GM18511 (cell line): ENCODE measurements around the gene GGCT.
A peak's percentile ranks its signal among the peaks of the same experiment; 100 is the strongest.

Source experiments
- ATAC-seq: cut with Tn5 transposase; IDR thresholded peaks from one replicate; pipeline ENCODE4 v1.9.1; 2021; ENCODE audit warnings: mild to moderate bottlenecking, moderate library complexity; ENCODE audit not compliant: unreplicated experiment

GGCT gene

DNA sequence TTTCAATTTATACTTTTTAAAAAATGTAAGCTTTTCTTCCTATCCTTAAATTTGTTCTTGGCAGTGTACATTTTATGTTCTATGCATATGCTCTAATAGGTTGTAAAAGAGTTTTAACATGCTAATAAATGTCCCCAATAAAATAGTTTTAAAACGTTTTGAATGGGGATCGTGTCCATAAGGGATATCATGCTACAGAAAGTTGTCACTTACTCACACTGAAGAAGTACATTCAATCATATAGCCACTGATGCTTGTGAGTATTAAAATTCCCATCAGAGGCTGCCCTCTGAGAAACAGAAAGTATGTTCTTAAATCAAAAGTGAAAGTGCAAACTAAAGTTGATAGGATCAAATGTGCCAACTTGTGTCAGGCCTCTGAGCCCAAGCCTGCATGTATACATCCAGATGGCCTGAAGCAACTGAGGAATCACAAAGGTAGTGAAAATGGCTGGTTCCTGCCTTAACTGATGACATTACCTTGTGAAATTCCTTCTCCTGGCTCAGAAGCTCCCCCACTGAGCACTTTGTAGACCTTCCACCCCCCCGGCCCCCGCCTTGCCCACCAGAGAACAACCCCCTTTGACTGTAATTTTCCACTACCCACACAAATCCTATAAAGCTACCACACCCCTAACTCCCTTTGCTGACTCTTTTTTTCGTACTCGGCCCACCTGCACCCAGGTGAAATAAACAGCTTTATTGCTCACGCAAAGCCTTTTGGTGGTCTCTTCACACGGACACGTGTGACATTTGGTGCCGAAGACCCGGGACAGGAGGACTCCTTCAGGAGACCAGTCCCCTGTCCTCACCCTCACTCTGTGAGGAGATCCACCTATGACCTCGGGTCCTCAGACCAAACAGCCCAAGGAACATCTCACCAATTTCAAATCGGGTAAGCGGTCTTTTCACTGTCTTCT lies 25.2 kb downstream of the GGCT start:
- ATAC-seq: no peak

DNA sequence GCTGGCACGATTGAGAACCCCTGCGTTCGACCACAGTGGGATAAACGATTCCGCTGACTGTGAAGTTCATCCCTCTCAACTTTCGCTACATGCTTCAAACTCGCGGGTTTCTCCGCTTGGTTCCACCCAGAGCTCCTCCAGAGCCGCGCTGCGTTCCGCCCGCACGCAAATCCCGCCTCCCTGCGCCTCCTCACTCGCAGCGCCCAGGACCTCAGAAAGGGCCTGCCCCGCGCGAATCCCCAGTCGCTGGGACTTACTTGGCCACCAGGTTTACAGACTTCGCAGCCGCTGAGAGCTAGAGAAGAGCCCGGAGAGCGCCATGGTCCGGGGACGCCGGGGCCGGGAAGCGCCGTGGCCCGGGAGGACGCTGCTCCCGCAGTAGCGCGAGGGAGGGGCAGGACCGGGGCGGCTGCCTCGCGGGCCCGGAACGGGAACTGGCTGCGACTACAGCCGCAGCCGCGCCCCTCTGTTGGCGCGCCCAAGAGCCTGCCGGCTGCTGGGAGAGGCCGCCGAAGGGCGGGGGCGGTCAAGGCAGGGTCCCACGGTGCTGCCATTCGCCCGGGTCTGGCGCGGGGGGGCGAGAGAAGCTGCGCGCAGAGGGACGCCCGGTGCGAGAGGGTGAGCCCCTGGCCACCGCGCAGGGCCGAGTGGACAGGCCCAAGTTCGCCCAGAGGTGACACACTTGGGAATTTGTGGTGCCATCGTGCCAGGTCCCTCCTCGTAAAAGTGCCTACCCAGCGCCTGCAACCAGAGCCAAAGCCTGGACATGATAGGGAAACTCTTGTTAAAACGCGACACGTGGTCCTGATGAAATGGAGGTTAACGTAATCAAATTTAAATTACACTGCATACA lies 26.1 kb downstream of the GGCT start, which contains the start of gene NOD1:
NOD1 (minus strand) TSS at position 436 of the 853 bp plus-strand sequence. CDS start 21,863 bp downstream, outside the sequence.
- peak; percentile 90 for ATAC-seq

DNA sequence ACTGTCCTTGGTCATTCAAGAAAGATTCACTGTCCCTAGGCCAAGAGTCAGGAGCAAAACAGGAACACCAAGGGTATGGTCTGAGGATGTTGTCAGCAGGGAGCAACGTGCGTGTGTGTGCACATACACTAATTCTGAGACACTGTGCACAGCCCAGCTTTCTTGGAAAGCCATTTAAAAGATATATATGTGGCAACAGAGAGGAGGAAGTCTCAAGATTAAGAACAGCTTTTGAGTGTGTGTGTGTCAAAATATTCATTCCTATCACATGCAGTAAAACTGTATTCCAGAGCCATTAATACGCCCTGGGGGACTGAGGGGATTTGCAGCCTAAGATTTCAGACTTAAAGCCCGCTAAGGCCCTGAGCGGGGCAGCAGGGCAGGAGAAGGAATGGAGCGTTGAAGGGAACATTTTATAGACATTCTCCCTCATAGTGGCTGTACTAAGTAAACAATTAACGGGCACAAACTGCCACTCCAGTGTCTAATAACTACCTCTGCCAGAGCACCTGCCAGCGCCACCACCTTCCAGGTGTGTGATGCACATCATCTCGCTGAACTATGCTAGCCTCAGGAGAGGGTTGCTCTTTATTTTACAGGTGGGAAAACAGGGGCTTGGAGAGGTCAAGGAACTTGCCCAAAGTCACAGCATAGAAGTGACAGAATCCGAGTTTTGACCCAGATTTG lies 28.0 kb downstream of the GGCT start:
- ATAC-seq: no peak

- no peak for ATAC-seq
These were observed 29.0 kb downstream of the GGCT start for GRCh38 chr7:30475580-30475979.

DNA sequence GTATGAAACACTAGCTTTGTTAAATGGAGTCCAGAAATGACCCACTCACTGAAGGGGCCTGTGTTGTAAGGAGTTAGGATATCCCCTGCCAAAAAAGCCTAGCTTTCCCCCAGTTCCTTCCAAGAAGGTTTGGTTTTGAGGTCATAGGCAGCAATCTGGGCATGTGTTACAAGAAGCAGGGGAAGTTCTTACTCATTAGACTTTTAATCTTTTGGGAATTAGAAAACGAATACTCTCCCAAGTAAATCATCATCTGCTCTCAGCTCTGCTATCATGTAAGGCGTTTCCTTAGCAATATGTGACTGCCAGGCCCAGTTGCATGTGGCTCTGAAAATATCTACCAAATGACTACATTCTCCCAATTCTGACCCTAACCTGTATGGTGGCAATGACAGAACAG lies 29.7 kb downstream of the GGCT start:
- ATAC-seq: no peak

GRCh38 chr7:30474485-30474884 lies 30.1 kb downstream of the GGCT start:
- ATAC-seq: no peak

- no peak for ATAC-seq
These were observed 30.7 kb downstream of the GGCT start for GRCh38 chr7:30473903-30474302.

DNA sequence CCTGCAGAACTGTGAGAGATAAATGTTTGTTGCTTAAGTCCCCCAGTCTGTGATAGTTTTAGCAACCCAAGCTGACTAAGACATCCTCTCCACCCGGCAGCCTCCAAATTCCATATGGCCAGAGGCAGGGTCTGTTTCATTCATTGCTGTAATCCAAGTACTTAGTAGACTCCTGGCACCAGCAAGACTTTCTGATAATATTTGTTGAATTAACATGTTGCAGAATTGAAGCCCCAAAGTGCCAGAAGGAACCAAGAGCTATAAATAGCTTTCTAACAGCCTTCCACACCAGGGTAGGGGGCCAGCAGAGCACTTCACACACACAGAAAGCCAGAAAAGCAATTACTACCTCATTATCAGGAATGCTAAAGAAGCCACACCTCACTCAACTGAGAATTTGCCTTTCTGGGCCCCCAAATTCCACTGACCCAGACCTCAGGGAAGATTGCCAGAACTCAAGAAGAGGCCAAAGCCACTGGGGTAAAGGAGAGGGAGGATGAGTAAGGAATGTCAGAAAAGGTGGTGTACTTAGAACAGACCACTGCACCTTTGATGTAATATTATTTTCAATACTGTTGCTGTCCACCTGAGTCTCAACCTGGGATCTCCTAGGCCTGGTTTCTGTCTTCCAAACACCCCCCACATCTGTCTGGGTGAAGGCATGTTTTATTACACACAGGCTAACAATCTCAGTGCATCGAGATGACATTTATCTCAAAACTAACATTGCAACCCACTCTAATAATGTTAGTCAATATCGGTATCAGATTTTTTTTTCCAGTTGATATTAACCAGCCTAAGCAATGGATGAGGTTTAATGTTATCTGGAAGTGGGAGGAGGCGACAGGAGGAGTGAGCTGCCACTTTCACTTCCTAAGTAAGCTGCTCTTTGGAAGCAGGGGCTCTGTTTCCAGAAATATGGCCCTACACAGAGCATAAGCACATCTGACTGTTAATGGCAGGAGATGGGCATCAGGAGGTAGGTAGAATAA lies 31.5 kb downstream of the GGCT start:
- no peak for ATAC-seq

DNA sequence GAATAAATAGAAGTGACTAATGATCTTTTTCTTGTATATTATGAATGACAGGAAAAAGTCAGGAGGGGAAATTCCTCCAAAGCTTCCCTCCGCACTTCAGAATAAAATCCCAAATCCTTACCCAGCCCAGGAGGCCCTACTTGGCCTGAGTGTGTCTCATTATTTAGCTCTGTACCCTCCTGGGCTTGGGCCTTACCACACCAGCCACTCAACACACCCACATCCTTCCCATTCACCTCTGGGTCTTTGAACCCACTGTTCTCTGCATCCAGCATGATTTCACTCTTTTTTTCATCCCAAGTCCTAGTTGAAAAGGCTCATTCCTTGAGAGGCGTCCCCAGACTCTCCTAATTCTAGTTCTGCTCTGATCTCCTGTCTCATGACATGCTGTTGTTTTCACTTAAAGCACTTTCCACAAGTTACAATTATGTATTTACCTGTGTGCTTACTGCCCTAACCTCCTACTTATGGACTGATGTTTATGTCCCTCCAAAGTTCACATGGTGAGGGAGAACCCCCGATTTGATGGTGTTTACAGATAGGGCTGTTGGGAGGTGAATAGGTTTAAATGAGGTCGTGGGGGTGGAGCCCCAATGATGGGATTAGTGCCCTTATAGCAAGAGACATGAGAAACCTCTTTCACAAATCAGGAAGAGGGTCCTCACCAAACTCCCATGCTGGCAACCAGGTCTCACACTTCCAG lies 32.4 kb downstream of the GGCT start:
- ATAC-seq: no peak

DNA sequence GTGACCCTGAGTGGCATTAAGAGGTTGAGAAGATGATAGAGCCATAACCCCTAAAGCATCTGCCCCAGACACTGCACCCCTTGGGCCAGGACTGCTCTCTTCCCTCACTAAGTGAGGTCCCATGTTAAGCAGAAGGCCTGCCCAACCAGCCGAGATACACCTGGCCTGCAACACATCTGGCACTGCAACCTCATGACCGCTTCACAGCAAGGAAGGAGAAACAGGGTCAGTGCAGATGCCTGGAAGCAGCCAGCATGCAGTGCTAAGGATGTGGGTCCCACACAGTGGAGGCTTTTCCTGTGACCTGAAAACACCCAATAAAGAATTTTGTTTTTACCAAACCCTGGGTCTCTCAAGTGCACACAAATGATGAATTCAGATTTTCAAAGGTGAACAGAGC lies 33.4 kb downstream of the GGCT start:
- ATAC-seq: no peak

DNA sequence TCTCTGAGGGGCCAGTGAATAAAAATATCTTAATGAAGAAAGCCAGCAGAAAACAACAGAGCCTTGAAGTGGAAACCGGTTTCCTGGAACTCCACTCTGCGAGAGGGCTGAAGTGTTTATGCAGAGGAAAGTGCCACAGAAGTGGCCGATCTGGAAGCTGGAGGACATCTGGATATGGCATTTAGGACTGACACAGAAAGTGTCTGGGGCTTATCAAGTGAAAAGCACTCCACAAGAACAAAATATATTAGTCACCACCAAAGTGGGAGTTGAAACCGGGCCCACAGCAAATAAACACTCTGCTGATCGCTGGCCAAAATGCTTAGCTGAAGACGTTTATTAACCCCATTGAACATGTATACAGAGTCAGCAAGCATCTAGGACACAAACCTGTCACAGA lies 33.9 kb downstream of the GGCT start:
- ATAC-seq: no peak

DNA sequence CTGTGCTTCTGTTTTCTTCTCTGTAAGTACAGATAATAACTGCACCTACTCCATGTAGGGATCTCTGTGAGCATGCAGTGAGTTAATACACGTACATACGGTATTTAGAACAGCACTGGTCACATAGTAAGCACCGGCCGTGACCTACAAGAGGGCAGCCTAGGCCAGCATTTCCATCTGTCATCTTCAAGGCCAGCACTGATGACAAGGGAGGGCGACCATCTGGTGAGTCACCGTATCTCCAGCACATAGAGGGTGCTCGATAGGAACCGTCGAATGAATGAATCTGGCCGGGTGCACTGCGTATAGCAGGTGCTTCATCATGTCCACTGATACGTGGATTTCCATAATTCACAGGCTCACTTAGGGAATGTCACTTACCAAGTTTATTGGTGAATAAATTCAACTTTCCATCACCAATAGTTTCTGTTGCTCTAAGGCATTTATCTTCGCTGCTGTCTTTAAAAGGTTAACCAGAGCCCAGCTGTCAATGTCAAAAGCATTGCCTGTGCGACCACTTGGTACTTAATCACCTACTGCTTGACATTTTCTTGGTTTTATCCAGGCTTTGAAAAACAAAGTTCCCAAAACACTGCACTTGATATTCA lies 34.4 kb downstream of the GGCT start:
- no peak for ATAC-seq

- ATAC-seq: no peak
These were observed 35.3 kb downstream of the GGCT start for GRCh38 chr7:30469303-30469702.

DNA sequence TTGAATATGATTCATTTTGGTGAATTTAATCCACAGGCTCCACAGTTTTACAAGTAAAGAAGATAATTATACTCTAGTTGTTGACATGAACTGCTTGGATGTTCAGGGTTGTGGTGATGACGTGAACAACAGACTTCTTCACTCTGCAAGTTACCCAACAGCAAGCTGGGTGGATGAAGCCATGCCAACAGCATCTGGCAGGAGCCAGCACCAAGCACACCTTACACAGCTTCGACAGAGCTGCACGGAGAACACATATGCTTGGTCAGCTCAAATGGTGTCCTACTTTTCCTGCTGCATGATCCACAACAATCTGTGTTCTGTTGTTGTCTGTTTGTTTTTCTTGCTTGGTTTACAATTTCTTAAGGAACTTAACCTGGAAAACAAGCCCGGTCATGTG lies 35.8 kb downstream of the GGCT start:
- ATAC-seq: no peak

DNA sequence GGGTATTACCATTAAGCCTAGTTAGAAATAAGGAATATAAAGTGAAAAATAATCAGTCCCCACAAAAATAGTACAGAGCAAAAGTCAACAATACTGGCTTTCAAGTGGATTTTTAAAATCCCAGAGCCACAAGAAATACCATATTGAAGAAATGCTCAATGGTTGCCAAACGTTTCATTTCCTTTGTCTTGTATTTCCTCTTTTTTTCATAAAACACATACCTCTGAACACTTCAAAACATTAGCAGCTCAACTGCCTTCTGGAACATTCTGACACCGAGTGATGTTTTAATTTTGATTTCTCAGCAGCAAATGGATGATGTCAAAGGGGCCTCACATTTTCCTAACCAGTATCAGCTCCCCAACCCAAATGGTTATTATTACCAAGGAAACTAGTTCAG lies 36.6 kb downstream of the GGCT start:
- ATAC-seq: no peak

GRCh38 chr7:30467271-30467670 lies 37.4 kb downstream of the GGCT start:
- ATAC-seq: no peak

GRCh38 chr7:30466266-30466665 lies 38.4 kb downstream of the GGCT start:
- ATAC-seq: no peak

GRCh38 chr7:30465811-30466180 lies 38.8 kb downstream of the GGCT start:
- ATAC-seq: no peak
